B cell (primary cell): ENCODE measurements around the gene NOL9. TPM values are rescaled to one million over a fixed set of nuclear protein-coding genes. Genes with fewer than 3 reads are reported as not detected.
A peak's percentile ranks its signal among the peaks of the same experiment; 100 is the strongest.

Experiments
- ATAC-seq: fragments of 200-7000 bp; cut with Tn5 transposase; one replicate; pipeline ENCODE4 v1.10.0; 2021; ENCODE audit warnings: low read depth, mild to moderate bottlenecking, moderate number of reproducible peaks, moderate library complexity
- CTCF ChIA-PET: fragments of 350-600 bp; sonication (Branson Sonifier 250); formaldehyde crosslinking; loops from one replicate; lab custom pipeline; 2021; ENCODE audit warnings: antibody characterized with exemption, inconsistent platforms; lab: Charles Lee
- POLR2A ChIA-PET: fragments of 350-600 bp; sonication (Branson Sonifier 250); formaldehyde crosslinking; loops from one replicate; lab custom pipeline; 2021; ENCODE audit warnings: antibody characterized with exemption; lab: Charles Lee
- DNase-seq: peaks from one replicate; pipeline ENCODE4 v3.0.0; 2013
- H2AFZ ChIP-seq: 2 replicates; pipeline ENCODE4 v1.6.1; 2012; ENCODE audit warnings: mild to moderate bottlenecking, low read depth, low read length; ENCODE audit not compliant: insufficient read depth, poor library complexity, severe bottlenecking
- H3K27ac ChIP-seq, 2 donors: 1 replicate in 1 of 2; 2 replicates in 1 of 2; pipeline ENCODE4 v1.5.1; 2012 to 2013; ENCODE audit warnings: low read length in 2 of 2, mild to moderate bottlenecking in 2 of 2, moderate library complexity in 1 of 2
- H3K27me3 ChIP-seq, 4 experiments: fragments of 200-600 bp in 1 of 4; sonication (generic) in 1 of 4; replicated peaks in 1 of 4; 1 replicate in 2 of 4; 2 replicates in 2 of 4; pipeline versions ENCODE4 v1.6.1 to v1.7.0; 2013 to 2016; ENCODE audit warnings: low read length in 3 of 4, mild to moderate bottlenecking in 2 of 4, mixed read lengths in 1 of 4, moderate library complexity in 1 of 4; ENCODE audit not compliant: insufficient read depth in 4 of 4, control insufficient read depth in 3 of 4; ENCODE audit errors: control extremely low read depth in 1 of 4
- H3K36me3 ChIP-seq, 2 experiments: replicated peaks in 1 of 2; 1 replicate in 1 of 2; 2 replicates in 1 of 2; pipeline versions ENCODE4 v1.6.1 to v1.7.1; 2013; ENCODE audit warnings: low read length in 1 of 2; ENCODE audit not compliant: insufficient read depth in 2 of 2, control insufficient read depth in 1 of 2; ENCODE audit errors: control extremely low read depth in 1 of 2, extremely low read depth in 1 of 2
- H3K4me1 ChIP-seq, 2 donors: fragments of 200-600 bp in 1 of 2; sonication (generic) in 1 of 2; 1 replicate in 1 of 2; 2 replicates in 1 of 2; pipeline versions ENCODE4 v1.5.1 to v1.6.1; 2013 to 2017; ENCODE audit warnings: low read length in 2 of 2; ENCODE audit not compliant: control insufficient read depth in 2 of 2, insufficient read depth in 2 of 2
- H3K4me2 ChIP-seq: replicated peaks from 2 replicates; pipeline ENCODE3; 2012; ENCODE audit warnings: mild to moderate bottlenecking, low read depth, low read length; ENCODE audit not compliant: poor library complexity, severe bottlenecking
- H3K4me3 ChIP-seq, 5 experiments: fragments of 200-600 bp in 1 of 5; sonication (generic) in 1 of 5; 1 replicate in 3 of 5; 2 replicates in 2 of 5; pipeline versions ENCODE4 v1.5.1 to v1.7.0; 2011 to 2016; ENCODE audit warnings: low read length in 4 of 5, mild to moderate bottlenecking in 4 of 5, low read depth in 2 of 5, control low read depth in 1 of 5, moderate library complexity in 1 of 5; ENCODE audit not compliant: insufficient read depth in 1 of 5; ENCODE audit errors: control extremely low read depth in 1 of 5, extremely low read depth in 1 of 5
- H3K79me2 ChIP-seq: fragments of 200-600 bp; sonication (generic); one replicate; pipeline ENCODE4 v1.6.0; 2016; ENCODE audit warnings: low read length; ENCODE audit not compliant: control insufficient read depth, insufficient read depth
- H3K9ac ChIP-seq: fragments of 200-600 bp; sonication (generic); 2 replicates; pipeline ENCODE4 v1.6.1; 2017; ENCODE audit warnings: mild to moderate bottlenecking, low read length, moderate library complexity
- H3K9me3 ChIP-seq, 3 donors: one replicate each; pipeline versions ENCODE4 v1.6.1 to v1.7.1; 2013; ENCODE audit warnings: low read length in 2 of 3; ENCODE audit not compliant: control insufficient read depth in 2 of 3, insufficient read depth in 1 of 3; ENCODE audit errors: control extremely low read depth in 1 of 3
- H4K20me1 ChIP-seq: 2 replicates; pipeline ENCODE4 v1.6.0; 2012; ENCODE audit warnings: mild to moderate bottlenecking, low read length; ENCODE audit not compliant: insufficient read depth, control insufficient read depth, poor library complexity, severe bottlenecking
- H3K27ac Mint-ChIP-seq: one replicate; pipeline ENCODE4 v1.8.0; 2021; ENCODE audit warnings: mixed read lengths
- H3K27me3 Mint-ChIP-seq: one replicate; pipeline ENCODE4 v1.8.0; 2021; ENCODE audit warnings: mixed read lengths
- H3K4me1 Mint-ChIP-seq: one replicate; pipeline ENCODE4 v1.8.0; 2021; ENCODE audit warnings: mixed read lengths
- H3K4me3 Mint-ChIP-seq: one replicate; pipeline ENCODE4 v1.8.0; 2021; ENCODE audit warnings: mixed read lengths
- H3K9me3 Mint-ChIP-seq: one replicate; pipeline ENCODE4 v1.8.0; 2022; ENCODE audit warnings: mixed read lengths; ENCODE audit not compliant: insufficient read depth
- CTCF ChIP-seq: fragments of 200-600 bp; IDR thresholded peaks from one replicate; pipeline ENCODE4 v1.8.0; 2022; ENCODE audit warnings: antibody characterized with exemption, mild to moderate bottlenecking
- EZH2 ChIP-seq: IDR thresholded peaks from 2 replicates; pipeline ENCODE4 v1.6.1; 2012; ENCODE audit warnings: borderline replicate concordance, low read depth, mild to moderate bottlenecking, moderate library complexity, low read length; ENCODE audit not compliant: insufficient read depth, poor library complexity, severe bottlenecking
- WGBS: methylation state at CpG from one replicate; pipeline ENCODE4 v1.1.5; 2013; ENCODE audit warnings: missing lambda C conversion rate; ENCODE audit not compliant: insufficient coverage; 5-methylcytosine and 5-hydroxymethylcytosine counted together
- intact Hi-C: fragments of 100-400 bp; cut with micrococcal nuclease; formaldehyde crosslinking; loops from one replicate; pipeline ENCODE4 v1.10.0; 2022
- polyA minus RNA-seq: library from RNA; depleted of rRNA, polyadenylated mRNA; stranded (reverse); fragments of >200 nt; gene quantifications from 2 replicates; pipeline ENCODE4 v1.2.3, GENCODE V29; 2012
- polyA plus RNA-seq: library from polyadenylated mRNA; depleted of rRNA; stranded (reverse); fragments of >200 nt; gene quantifications from 2 replicates; pipeline ENCODE4 v1.2.3, GENCODE V29; 2012
- total RNA-seq, 2 donors: library from RNA; stranded (reverse); fragments of 120-200 nt in 1 of 2; gene quantifications; 1 replicate in 1 of 2; 2 replicates in 1 of 2; pipeline versions ENCODE4 v1.2.3 to v1.2.4, GENCODE V29; 2013 to 2022

Gene NOL9
- total RNA-seq = 49.5 and 56.7 TPM in 2 replicates
- 24.5 TPM for total RNA-seq (2013)
- polyA plus RNA-seq = 23.8 and 35.6 TPM in 2 replicates
- 30.3 and 31.9 TPM in 2 replicates for polyA minus RNA-seq

- H4K20me1 ChIP-seq = peaks cover 25% of the 10 kb centered on the region
- peak; percentile 97 for DNase-seq
- H3K36me3 ChIP-seq = peaks cover 1 to 9% of the 10 kb centered on the region in 2 experiments
- H3K4me1 ChIP-seq = peaks cover 17 to 23% of the 10 kb centered on the region in 2 donors
- H3K27ac Mint-ChIP-seq = peak within 1 kb of the TSS; percentile 86
- TF ChIP-seq CTCF = peak; percentile 94
- TF ChIP-seq EZH2 = no peak
- no peaks in the 10 kb centered on the region for H3K9me3 Mint-ChIP-seq
- H3K9ac ChIP-seq = peak within 1 kb of the TSS; percentile 94
- CTCF ChIA-PET = interaction anchor here (0.6 to 4.7 kb wide), 18 partner anchors 8 to 95 kb away, joined by 3 to 33 read pairs (median 4); partner anchors contain the start of genes KLHL21, PLEKHG5 and ZBTB48
- H3K27ac ChIP-seq = peak within 1 kb of the TSS; percentile 14 to 86
- H3K4me2 ChIP-seq = peak within 1 kb of the TSS; percentile 99
- H3K9me3 ChIP-seq = no peaks in the 10 kb centered on the region
- 4% methylated on average over 85 of the region's 87 CpGs for WGBS
- H3K27me3 Mint-ChIP-seq = no peaks in the 10 kb centered on the region
- H3K4me3 Mint-ChIP-seq = peak within 1 kb of the TSS; percentile 87
- intact Hi-C loops = loop anchor here (1.0 kb wide), 6 partner anchors 25 to 147 kb away; partner anchors contain the start of genes DNAJC11, KLHL21 and ZBTB48
- peak within 1 kb of the TSS; percentile 99 for H2AFZ ChIP-seq
- peak within 1 kb of the TSS; percentile 72 to 93 (median 84) for H3K4me3 ChIP-seq
- POLR2A ChIA-PET = interaction anchor here (1.6 to 1.7 kb wide), 2 partner anchors 26 to 48 kb away, joined by 9 to 14 read pairs; partner anchors contain the start of genes KLHL21 and ZBTB48
- no peaks in the 10 kb centered on the region for H3K27me3 ChIP-seq
- ATAC-seq = peak; percentile 96
- H3K4me1 Mint-ChIP-seq = peaks cover 20% of the 10 kb centered on the region
- H3K79me2 ChIP-seq = peaks cover 28% of the 10 kb centered on the region
These were observed at the start of gene NOL9 for GRCh38 chr1:6554031-6554906. NOL9 (minus strand) TSS chr1:6554513; CDS start chr1:6554502, 11 bp downstream.
